LNCAP (cell line): ENCODE measurements around the gene EPHA4.

Source experiments
- CTCF ChIP-seq: fragments of 450-650 bp; IDR thresholded peaks from 2 replicates; pipeline ENCODE4 v1.5.1; 2017; ENCODE audit warnings: mild to moderate bottlenecking

The EPHA4 gene

DNA sequence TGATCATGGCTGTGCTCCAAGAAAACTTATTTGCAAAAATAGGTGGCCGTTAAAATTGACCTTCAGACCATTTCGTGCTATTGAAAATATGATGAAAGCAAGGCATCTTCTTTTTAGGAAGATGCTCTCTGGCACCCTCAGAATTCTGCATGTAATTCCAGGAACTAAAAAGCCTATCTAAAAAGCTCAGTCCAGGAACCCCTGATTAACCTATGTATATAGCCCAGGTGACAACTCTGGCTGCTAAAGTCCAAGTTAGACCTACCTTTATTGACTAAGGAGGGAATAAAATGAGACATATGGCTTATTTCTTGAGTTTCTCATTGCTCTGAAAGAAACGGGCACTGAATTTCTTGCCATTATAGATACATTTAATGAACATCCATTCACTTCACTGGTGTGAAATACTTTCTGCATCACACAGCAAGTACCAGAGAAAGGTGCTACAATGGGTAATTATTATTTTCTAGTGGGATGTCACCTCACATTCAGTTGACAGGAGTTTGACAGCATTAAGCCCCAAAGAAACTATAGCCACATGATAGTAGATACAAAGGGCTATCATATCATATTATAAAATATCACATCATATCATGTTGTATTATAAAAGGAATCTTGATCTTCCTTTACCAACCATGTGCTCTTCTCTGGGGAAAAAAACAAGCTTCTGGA is 83.8 kb downstream of the EPHA4 start:
- no peak for TF ChIP-seq CTCF

GRCh38 chr2:221486106-221486505 is 86.0 kb downstream of the EPHA4 start:
- no peak for TF ChIP-seq CTCF

GRCh38 chr2:221485503-221485870 is 86.6 kb downstream of the EPHA4 start:
- TF ChIP-seq CTCF, result no peak

GRCh38 chr2:221484761-221485502 is 87.2 kb downstream of the EPHA4 start:
- TF ChIP-seq CTCF, result no peak

DNA sequence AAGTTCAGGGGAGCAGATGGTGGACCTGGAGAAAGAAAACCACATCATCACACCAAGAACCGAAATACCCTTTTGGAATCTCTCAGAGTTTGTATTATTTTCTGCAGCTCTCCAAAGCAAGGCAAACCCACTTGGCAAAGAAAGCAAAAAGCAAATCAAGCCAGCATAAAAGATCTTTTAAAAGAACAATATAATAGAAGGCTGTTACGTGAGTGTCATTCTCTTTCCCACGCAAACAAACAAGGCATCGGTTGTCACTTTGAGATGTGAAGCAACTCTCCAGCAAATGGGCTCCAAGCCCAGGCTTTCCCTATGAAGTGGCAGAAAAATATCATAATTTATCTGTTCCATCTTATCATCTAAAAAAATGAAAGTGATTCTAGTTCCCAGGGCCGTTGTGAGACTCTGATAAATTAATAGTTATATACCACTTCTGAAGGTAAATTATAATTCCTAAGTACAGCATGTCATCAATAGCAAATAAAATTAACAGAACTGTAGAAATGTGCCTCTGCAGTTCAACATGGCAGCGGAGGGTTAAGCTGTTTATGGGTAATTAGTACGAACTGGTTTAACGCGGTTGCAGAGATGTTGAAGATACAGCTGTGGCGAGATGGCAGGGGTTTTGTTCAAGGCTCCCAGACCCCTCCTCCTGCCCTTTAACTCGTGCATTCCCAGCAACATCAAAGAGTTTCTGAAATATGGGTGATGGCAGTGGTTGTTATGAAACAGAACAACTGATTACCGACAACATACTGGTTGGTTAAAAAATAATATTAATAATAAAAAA is 89.2 kb downstream of the EPHA4 start:
- TF ChIP-seq CTCF, result no peak

DNA sequence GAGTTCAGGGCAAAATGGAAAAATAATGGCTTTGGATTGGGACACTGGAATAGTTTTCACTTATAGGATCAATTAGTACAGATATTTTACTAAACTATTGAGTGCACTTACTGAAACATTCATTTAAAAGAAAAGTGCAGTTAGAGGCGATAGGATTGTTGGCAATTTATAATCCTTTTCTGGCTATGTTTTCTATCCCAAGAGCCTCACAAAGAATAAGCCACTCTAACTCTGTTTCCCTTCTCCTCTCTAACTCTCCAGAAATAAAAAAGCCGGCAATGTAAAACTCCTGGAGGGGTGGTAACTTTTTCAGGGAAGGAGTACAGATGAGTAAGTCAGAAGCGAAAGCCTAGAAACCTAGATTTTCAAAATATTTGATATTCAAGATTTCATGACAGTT is 91.3 kb downstream of the EPHA4 start:
- no peak for TF ChIP-seq CTCF

GRCh38 chr2:221480163-221480562 is 91.9 kb downstream of the EPHA4 start:
- TF ChIP-seq CTCF, result no peak
